Uterus (tissue), 4 donors: ENCODE data around the gene SPA17. TPM values are rescaled to one million over a fixed set of nuclear protein-coding genes. Genes with fewer than 3 reads are reported as not detected.

Experiments used
- DNase-seq, 2 donors: peaks; one replicate each; pipeline ENCODE4 v3.0.0-alpha.2; 2019 to 2020
- H3K27ac ChIP-seq, 2 donors: fragments of 200-600 bp; sonication (generic); 1 replicate in 1 of 2; 2 replicates in 1 of 2; pipeline ENCODE4 v1.5.1; 2016 to 2018
- H3K27me3 ChIP-seq, 2 donors: fragments of 200-600 bp; sonication (generic); one replicate each; pipeline ENCODE4 v1.5.1; 2018 to 2019; ENCODE audit warnings: control low read depth in 1 of 2
- H3K36me3 ChIP-seq, 2 donors: fragments of 200-600 bp; sonication (generic); one replicate each; pipeline ENCODE4 v1.5.1; 2019; ENCODE audit warnings: control low read depth in 1 of 2
- H3K4me1 ChIP-seq, 2 donors: fragments of 200-600 bp; sonication (generic); one replicate each; pipeline ENCODE4 v1.5.1; 2018 to 2019; ENCODE audit warnings: control low read depth in 1 of 2
- H3K4me3 ChIP-seq, 2 donors: fragments of 200-600 bp; sonication (generic); 1 replicate in 1 of 2; 2 replicates in 1 of 2; pipeline ENCODE4 v1.5.1; 2018 to 2019; ENCODE audit warnings: mild to moderate bottlenecking in 1 of 2
- H3K9me3 ChIP-seq, 2 donors: fragments of 200-600 bp; sonication (generic); one replicate each; pipeline ENCODE4 v1.5.1; 2019; ENCODE audit warnings: control low read depth in 1 of 2
- POLR2A ChIP-seq, 2 donors: fragments of 450-650 bp; IDR thresholded peaks; one replicate each; pipeline ENCODE4 v1.6.1; 2016; ENCODE audit warnings: antibody characterized with exemption in 2 of 2, mild to moderate bottlenecking in 1 of 2, moderate library complexity in 1 of 2
- intact Hi-C: fragments of 100-400 bp; cut with DNase I; formaldehyde crosslinking; loops from one replicate; pipeline ENCODE4 v1.15.1; 2023; ENCODE audit warnings: low total_unique reads
- total RNA-seq, 4 donors: library from RNA; depleted of rRNA in 3 of 4; stranded (reverse); fragments of >200 nt in 3 of 4; gene quantifications; one replicate each; pipeline versions ENCODE4 v1.1.0 to v1.2.4, GENCODE V29; 2014 to 2023
- TF ChIP-seq, protein P1 (sequence below), 4 experiments: fragments of 200-600 bp in 2 of 4; fragments of 450-650 bp in 2 of 4; sonication (generic) in 2 of 4; IDR thresholded peaks; one replicate each; pipeline ENCODE4 v1.5.1; 2016 to 2019; ENCODE audit warnings: antibody characterized with exemption in 4 of 4, mild to moderate bottlenecking in 2 of 4, moderate library complexity in 1 of 4
- donor health status: DM: yes; HTN: yes; CAD: no.

Gene SPA17
- total RNA-seq, 4 donors from 2014 or later: 0.51 to 9.0 (median 2.7) TPM

DNA sequence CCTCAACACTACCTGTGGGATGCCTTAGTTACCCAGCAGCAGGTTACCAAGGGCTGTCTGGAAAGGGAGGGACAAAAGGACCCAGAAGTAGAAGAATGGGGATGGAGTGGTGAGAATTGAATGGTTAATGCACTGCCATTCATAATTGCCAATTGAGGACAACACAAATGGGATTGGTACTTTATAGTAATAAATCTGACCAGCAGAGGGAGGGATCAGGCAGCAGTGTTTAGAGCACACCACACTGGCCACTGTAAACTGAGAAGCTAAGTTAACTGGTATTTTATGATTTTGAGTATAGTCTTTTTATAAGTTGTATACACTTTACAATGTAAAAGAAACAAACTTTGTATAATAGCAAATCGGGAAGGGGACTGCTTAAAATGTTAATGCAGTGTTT is 40.3 kb upstream of the SPA17 start:
- intact Hi-C loops: no loop called here
- no peaks in the 10 kb centered on the region for H3K4me1 ChIP-seq
- H3K27ac ChIP-seq: no peak overlapping the region
- TF ChIP-seq, protein P1, sequence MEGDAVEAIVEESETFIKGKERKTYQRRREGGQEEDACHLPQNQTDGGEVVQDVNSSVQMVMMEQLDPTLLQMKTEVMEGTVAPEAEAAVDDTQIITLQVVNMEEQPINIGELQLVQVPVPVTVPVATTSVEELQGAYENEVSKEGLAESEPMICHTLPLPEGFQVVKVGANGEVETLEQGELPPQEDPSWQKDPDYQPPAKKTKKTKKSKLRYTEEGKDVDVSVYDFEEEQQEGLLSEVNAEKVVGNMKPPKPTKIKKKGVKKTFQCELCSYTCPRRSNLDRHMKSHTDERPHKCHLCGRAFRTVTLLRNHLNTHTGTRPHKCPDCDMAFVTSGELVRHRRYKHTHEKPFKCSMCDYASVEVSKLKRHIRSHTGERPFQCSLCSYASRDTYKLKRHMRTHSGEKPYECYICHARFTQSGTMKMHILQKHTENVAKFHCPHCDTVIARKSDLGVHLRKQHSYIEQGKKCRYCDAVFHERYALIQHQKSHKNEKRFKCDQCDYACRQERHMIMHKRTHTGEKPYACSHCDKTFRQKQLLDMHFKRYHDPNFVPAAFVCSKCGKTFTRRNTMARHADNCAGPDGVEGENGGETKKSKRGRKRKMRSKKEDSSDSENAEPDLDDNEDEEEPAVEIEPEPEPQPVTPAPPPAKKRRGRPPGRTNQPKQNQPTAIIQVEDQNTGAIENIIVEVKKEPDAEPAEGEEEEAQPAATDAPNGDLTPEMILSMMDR (IDR thresholded peaks at IDR 0.05): no peak
- no peak for TF ChIP-seq POLR2A (IDR thresholded peaks at IDR 0.05)
- H3K4me3 ChIP-seq: no peak overlapping the region
- no peaks in the 10 kb centered on the region for H3K27me3 ChIP-seq
- H3K36me3 ChIP-seq: no peaks in the 10 kb centered on the region
- no peaks in the 10 kb centered on the region for H3K9me3 ChIP-seq
- no peak for DNase-seq

DNA sequence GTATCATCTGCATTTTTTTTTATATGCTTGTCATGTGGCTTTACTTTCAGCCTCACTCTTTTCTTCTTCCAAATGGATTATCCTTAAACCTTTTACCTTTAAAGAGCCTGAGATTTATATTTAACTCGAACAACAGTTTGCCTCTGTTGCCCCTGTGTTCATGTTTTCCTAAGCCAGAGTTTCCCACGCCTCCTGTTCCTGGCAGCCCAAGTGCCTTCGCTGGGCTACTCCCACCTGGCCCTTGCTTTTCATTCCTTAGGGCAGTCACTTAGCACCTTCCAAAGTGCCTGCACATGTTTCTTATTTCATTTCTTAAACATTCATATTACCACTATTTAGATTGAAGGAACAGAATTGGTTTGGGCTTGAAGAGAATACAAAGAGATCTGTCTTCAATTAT is 37.8 kb upstream of the SPA17 start:
- DNase-seq: no peak
- TF ChIP-seq POLR2A (IDR thresholded peaks at IDR 0.05): no peak
- TF ChIP-seq, protein P1 (IDR thresholded peaks at IDR 0.05): no peak
- Histone ChIP-seq H3K9me3 (no peaks in the 10 kb centered on the region), H3K27me3 (no peaks in the 10 kb centered on the region), H3K4me1 (no peaks in the 10 kb centered on the region), H3K36me3 (no peaks in the 10 kb centered on the region), H3K27ac (no peak overlapping the region), H3K4me3 (no peak overlapping the region)
- intact Hi-C loops: no loop called here

DNA sequence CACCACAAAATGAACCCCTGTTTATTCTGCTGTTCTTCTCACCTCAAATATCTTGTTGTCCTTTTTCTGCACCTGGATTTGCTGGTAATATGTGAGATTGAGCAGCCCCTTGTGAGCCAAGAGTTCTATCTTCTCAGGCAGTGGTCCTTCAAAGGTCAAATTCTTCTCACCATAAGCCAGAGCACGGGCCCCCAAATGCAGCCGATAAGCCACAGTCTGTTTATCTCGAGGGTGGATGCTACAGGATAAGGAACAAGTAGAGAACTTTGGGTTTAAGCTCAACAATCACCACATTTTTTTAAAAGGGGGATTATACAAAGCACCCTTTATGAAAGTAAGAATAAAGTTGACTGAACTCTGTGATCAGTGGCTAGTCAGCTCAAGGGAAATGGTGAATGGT is 35.2 kb upstream of the SPA17 start:
- no peak for DNase-seq
- intact Hi-C loops: no loop called here
- no peaks in the 10 kb centered on the region for H3K4me1 ChIP-seq
- H3K4me3 ChIP-seq: no peak overlapping the region
- H3K27me3 ChIP-seq: no peaks in the 10 kb centered on the region
- TF ChIP-seq, protein P1 (IDR thresholded peaks at IDR 0.05): no peak
- TF ChIP-seq POLR2A (IDR thresholded peaks at IDR 0.05): no peak
- H3K9me3 ChIP-seq: no peaks in the 10 kb centered on the region
- H3K36me3 ChIP-seq: no peaks in the 10 kb centered on the region
- H3K27ac ChIP-seq: no peak overlapping the region

DNA sequence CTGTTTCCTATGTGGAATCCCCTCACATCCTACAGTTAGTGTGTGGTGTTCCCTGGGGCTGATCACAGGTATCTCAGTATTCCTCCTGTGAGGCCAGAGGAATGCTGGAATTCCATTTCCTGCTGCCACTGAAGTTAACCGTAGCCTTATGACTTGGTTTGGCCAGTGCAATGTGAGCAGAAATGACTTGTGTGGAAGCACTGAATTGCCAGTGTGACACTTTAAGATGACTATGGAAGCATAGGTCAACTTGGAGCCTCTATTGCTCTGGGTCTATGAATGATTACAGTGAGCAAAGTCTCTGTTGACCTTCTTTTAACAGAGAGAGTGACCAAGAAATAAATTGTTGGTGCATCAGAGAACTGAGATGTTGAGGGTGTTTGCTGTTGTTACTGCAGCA is 34.5 kb upstream of the SPA17 start:
- no peak for DNase-seq
- no peaks in the 10 kb centered on the region for H3K9me3 ChIP-seq
- no peak overlapping the region for H3K4me3 ChIP-seq
- intact Hi-C loops: no loop called here
- TF ChIP-seq POLR2A (IDR thresholded peaks at IDR 0.05): no peak
- no peaks in the 10 kb centered on the region for H3K27me3 ChIP-seq
- no peaks in the 10 kb centered on the region for H3K4me1 ChIP-seq
- no peak overlapping the region for H3K27ac ChIP-seq
- no peaks in the 10 kb centered on the region for H3K36me3 ChIP-seq

DNA sequence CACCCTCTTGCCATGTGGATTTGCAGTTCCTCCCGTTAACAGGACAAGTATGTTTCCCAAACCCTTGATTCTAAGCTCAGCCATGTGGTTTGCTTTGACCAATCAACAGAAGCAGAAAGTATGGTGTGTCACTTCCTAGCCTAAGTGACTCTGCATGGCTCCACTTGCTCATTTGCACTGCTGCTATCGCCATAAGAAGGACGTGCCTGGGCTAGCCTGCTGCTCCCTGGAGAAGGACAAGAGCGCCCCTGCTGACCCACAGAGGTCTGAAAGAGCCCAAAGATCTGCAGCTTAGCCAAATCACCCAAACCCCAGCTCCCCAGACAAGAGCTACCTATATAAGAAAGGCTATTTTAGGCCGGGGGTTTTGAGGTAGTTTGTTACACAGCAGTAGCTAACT is 33.0 kb upstream of the SPA17 start:
- Histone ChIP-seq H3K4me3 (no peak overlapping the region), H3K27ac (no peak overlapping the region), H3K9me3 (no peaks in the 10 kb centered on the region), H3K4me1 (no peaks in the 10 kb centered on the region), H3K27me3 (no peaks in the 10 kb centered on the region), H3K36me3 (no peaks in the 10 kb centered on the region)
- DNase-seq: no peak
- no peak for TF ChIP-seq POLR2A (IDR thresholded peaks at IDR 0.05)
- TF ChIP-seq, protein P1 (IDR thresholded peaks at IDR 0.05): no peak
- intact Hi-C loops: no loop called here

DNA sequence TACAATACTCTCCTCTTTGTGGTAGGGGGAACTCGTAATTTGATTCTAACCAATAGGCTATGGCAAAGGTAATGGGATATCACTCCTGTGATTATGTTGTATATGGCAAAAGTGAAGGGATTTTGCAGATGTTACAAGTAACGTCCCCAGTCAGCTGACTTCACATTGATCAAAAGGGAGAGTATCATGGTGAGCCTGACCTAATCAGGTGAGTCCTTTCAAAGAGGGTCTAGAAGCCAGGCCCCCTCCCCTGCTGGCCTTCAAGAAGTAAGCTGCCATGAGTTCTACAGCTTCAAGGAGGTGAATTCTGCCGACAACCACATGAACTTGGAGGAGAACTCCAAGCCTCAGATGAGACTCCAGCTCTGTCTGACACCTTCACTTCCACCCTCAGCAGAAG is 31.1 kb upstream of the SPA17 start:
- TF ChIP-seq, protein P1 (IDR thresholded peaks at IDR 0.05): no peak
- no peak for TF ChIP-seq POLR2A (IDR thresholded peaks at IDR 0.05)

More for the DNA sequence above, 31.1 kb upstream of the SPA17 start:
- H3K9me3 ChIP-seq: no peaks in the 10 kb centered on the region
- H3K36me3 ChIP-seq: no peaks in the 10 kb centered on the region
- no peak overlapping the region for H3K4me3 ChIP-seq
- no peak overlapping the region for H3K27ac ChIP-seq
- intact Hi-C loops: no loop called here
- H3K27me3 ChIP-seq: no peaks in the 10 kb centered on the region
- H3K4me1 ChIP-seq: no peaks in the 10 kb centered on the region
- DNase-seq: no peak
